ENCODE measurements around the gene CAMKK2. TPM values are rescaled to one million over a fixed set of nuclear protein-coding genes. Genes with fewer than 3 reads are reported as not detected.

The CAMKK2 gene
- 38.0 TPM for polyA plus RNA-seq (2013, experiment 1 of 2)
- 35.8 TPM for polyA plus RNA-seq (2013, experiment 2 of 2)

GRCh38 chr12:121296618-121297434, at the start of gene CAMKK2:
TSS of gene CAMKK2 (minus strand) at chr12:121296709. CDS start at chr12:121274526, 22,183 bp downstream.
- Histone ChIP-seq H3K4me1 (ENCODE audit: control insufficient read depth, low read depth, low read length) (peaks cover 7% of the 10 kb centered on the region), H3K4me3 (ENCODE audit: low read length) (peak within 1 kb of the TSS; percentile 66), H3K4me2 (ENCODE audit: low read length) (peak within 1 kb of the TSS; percentile 98), H2BK5ac (ENCODE audit: low read length) (peak within 1 kb of the TSS; percentile 77), H4K5ac (ENCODE audit: low read length) (no peak within 1 kb of the TSS), H4K8ac (ENCODE audit: low read depth, low read length) (no peak within 1 kb of the TSS), H3K23ac (ENCODE audit: low read length) (peak within 1 kb of the TSS; percentile 29), H3K56ac (ENCODE audit: low read length) (peak within 1 kb of the TSS; percentile 97), H3K36me3 (ENCODE audit: control insufficient read depth, insufficient read depth, low read length) (no peaks in the 10 kb centered on the region), H2AK5ac (ENCODE audit: low read length) (peak within 1 kb of the TSS; percentile 81), H3K4ac (ENCODE audit: low read depth, low read length) (peak within 1 kb of the TSS; percentile 88), H2BK15ac (replicated peaks; ENCODE audit: low read depth) (no peak within 1 kb of the TSS), H3K9ac (ENCODE audit: low read length) (peak within 1 kb of the TSS; percentile 90), H3K79me1 (ENCODE audit: low read length) (peaks cover 7% of the 10 kb centered on the region), H2BK120ac (ENCODE audit: low read depth, low read length) (peak within 1 kb of the TSS; percentile 30), H3K79me2 (ENCODE audit: control insufficient read depth, insufficient read depth, low read length) (peaks cover 41% of the 10 kb centered on the region), H3K18ac (ENCODE audit: low read length) (peak within 1 kb of the TSS; percentile 94), H3K27me3 (ENCODE audit: insufficient read depth, low read length, poor library complexity) (no peaks in the 10 kb centered on the region), H3K27ac (ENCODE audit: low read depth, low read length) (peak within 1 kb of the TSS; percentile 86)
- no CpG with 5 or more reads among the region's 104 CpGs for WGBS (ENCODE audit: extremely low coverage, insufficient coverage, low lambda C conversion rate)
- DNase-seq, result peak; percentile 94

- H3K79me2 ChIP-seq (ENCODE audit: control insufficient read depth, insufficient read depth, low read length), result peaks cover 3% of the 10 kb centered on the region
- no CpG with 5 or more reads among the region's 4 CpGs for WGBS (ENCODE audit: extremely low coverage, insufficient coverage, low lambda C conversion rate)
- peaks cover 3% of the 10 kb centered on the region for H3K79me1 ChIP-seq (ENCODE audit: low read length)
- H4K5ac ChIP-seq (ENCODE audit: low read length), result no peak overlapping the region
- H3K4me1 ChIP-seq (ENCODE audit: control insufficient read depth, low read depth, low read length), result no peaks in the 10 kb centered on the region
- no peak overlapping the region for H3K9ac ChIP-seq (ENCODE audit: low read length)
- no peak overlapping the region for H3K4me2 ChIP-seq (ENCODE audit: low read length)
- H4K8ac ChIP-seq (ENCODE audit: low read depth, low read length), result no peak overlapping the region
- no peaks in the 10 kb centered on the region for H3K27me3 ChIP-seq (ENCODE audit: insufficient read depth, low read length, poor library complexity)
- peaks cover 4% of the 10 kb centered on the region for H3K36me3 ChIP-seq (ENCODE audit: control insufficient read depth, insufficient read depth, low read length)
- H2BK5ac ChIP-seq (ENCODE audit: low read length), result no peak overlapping the region
- H3K4ac ChIP-seq (ENCODE audit: low read depth, low read length), result no peak overlapping the region
- H3K4me3 ChIP-seq (ENCODE audit: low read length), result no peak overlapping the region
- H3K27ac ChIP-seq (ENCODE audit: low read depth, low read length), result no peak overlapping the region
- no peak for DNase-seq
- H3K18ac ChIP-seq (ENCODE audit: low read length), result no peak overlapping the region
- H2BK120ac ChIP-seq (ENCODE audit: low read depth, low read length), result no peak overlapping the region
- H3K23ac ChIP-seq (ENCODE audit: low read length), result no peak overlapping the region
- H3K56ac ChIP-seq (ENCODE audit: low read length), result no peak overlapping the region
- H2BK15ac ChIP-seq (replicated peaks; ENCODE audit: low read depth), result no peak overlapping the region
- no peak overlapping the region for H2AK5ac ChIP-seq (ENCODE audit: low read length)
Measured at GRCh38 chr12:121345151-121345815, 48.8 kb upstream of the CAMKK2 start.

GRCh38 chr12:121344506-121344905, 48.0 kb upstream of the CAMKK2 start:
- Histone ChIP-seq H2AK5ac (ENCODE audit: low read length) (no peak overlapping the region), H2BK5ac (ENCODE audit: low read length) (no peak overlapping the region), H3K23ac (ENCODE audit: low read length) (no peak overlapping the region), H3K4me2 (ENCODE audit: low read length) (no peak overlapping the region), H2BK15ac (replicated peaks; ENCODE audit: low read depth) (no peak overlapping the region), H4K5ac (ENCODE audit: low read length) (no peak overlapping the region), H3K36me3 (ENCODE audit: control insufficient read depth, insufficient read depth, low read length) (peaks cover 4% of the 10 kb centered on the region), H3K4me3 (ENCODE audit: low read length) (no peak overlapping the region), H3K79me1 (ENCODE audit: low read length) (peaks cover 3% of the 10 kb centered on the region), H4K8ac (ENCODE audit: low read depth, low read length) (no peak overlapping the region), H3K4ac (ENCODE audit: low read depth, low read length) (no peak overlapping the region), H3K9ac (ENCODE audit: low read length) (no peak overlapping the region), H3K79me2 (ENCODE audit: control insufficient read depth, insufficient read depth, low read length) (peaks cover 3% of the 10 kb centered on the region), H2BK120ac (ENCODE audit: low read depth, low read length) (no peak overlapping the region), H3K4me1 (ENCODE audit: control insufficient read depth, low read depth, low read length) (no peaks in the 10 kb centered on the region), H3K56ac (ENCODE audit: low read length) (no peak overlapping the region), H3K18ac (ENCODE audit: low read length) (no peak overlapping the region), H3K27me3 (ENCODE audit: insufficient read depth, low read length, poor library complexity) (no peaks in the 10 kb centered on the region), H3K27ac (ENCODE audit: low read depth, low read length) (no peak overlapping the region)
- DNase-seq, result no peak
- no CpG with 5 or more reads among the region's 3 CpGs for WGBS (ENCODE audit: extremely low coverage, insufficient coverage, low lambda C conversion rate)

- Histone ChIP-seq H3K27me3 (ENCODE audit: insufficient read depth, low read length, poor library complexity) (no peaks in the 10 kb centered on the region), H3K4ac (ENCODE audit: low read depth, low read length) (no peak overlapping the region), H3K56ac (ENCODE audit: low read length) (no peak overlapping the region), H2BK15ac (replicated peaks; ENCODE audit: low read depth) (no peak overlapping the region), H3K4me3 (ENCODE audit: low read length) (no peak overlapping the region), H3K79me2 (ENCODE audit: control insufficient read depth, insufficient read depth, low read length) (no peaks in the 10 kb centered on the region), H3K27ac (ENCODE audit: low read depth, low read length) (no peak overlapping the region), H2BK120ac (ENCODE audit: low read depth, low read length) (no peak overlapping the region), H3K9ac (ENCODE audit: low read length) (no peak overlapping the region), H3K36me3 (ENCODE audit: control insufficient read depth, insufficient read depth, low read length) (peaks cover 9% of the 10 kb centered on the region), H3K79me1 (ENCODE audit: low read length) (peaks cover 1% of the 10 kb centered on the region), H4K8ac (ENCODE audit: low read depth, low read length) (no peak overlapping the region), H4K5ac (ENCODE audit: low read length) (no peak overlapping the region), H2AK5ac (ENCODE audit: low read length) (no peak overlapping the region), H3K4me1 (ENCODE audit: control insufficient read depth, low read depth, low read length) (no peaks in the 10 kb centered on the region), H2BK5ac (ENCODE audit: low read length) (no peak overlapping the region), H3K23ac (ENCODE audit: low read length) (no peak overlapping the region), H3K18ac (ENCODE audit: low read length) (no peak overlapping the region), H3K4me2 (ENCODE audit: low read length) (no peak overlapping the region)
- no CpG with 5 or more reads among the region's 4 CpGs for WGBS (ENCODE audit: extremely low coverage, insufficient coverage, low lambda C conversion rate)
- no peak for DNase-seq
Measured at GRCh38 chr12:121337416-121337815, 40.9 kb upstream of the CAMKK2 start.

- WGBS (ENCODE audit: extremely low coverage, insufficient coverage, low lambda C conversion rate), result no CpG with 5 or more reads among the region's 8 CpGs
- Histone ChIP-seq H4K8ac (ENCODE audit: low read depth, low read length) (no peak overlapping the region), H3K4ac (ENCODE audit: low read depth, low read length) (no peak overlapping the region), H3K4me2 (ENCODE audit: low read length) (no peak overlapping the region), H3K79me1 (ENCODE audit: low read length) (no peaks in the 10 kb centered on the region), H2BK120ac (ENCODE audit: low read depth, low read length) (no peak overlapping the region), H3K27me3 (ENCODE audit: insufficient read depth, low read length, poor library complexity) (no peaks in the 10 kb centered on the region), H3K4me3 (ENCODE audit: low read length) (no peak overlapping the region), H2BK15ac (replicated peaks; ENCODE audit: low read depth) (no peak overlapping the region), H3K23ac (ENCODE audit: low read length) (no peak overlapping the region), H3K36me3 (ENCODE audit: control insufficient read depth, insufficient read depth, low read length) (peaks cover 10% of the 10 kb centered on the region), H3K4me1 (ENCODE audit: control insufficient read depth, low read depth, low read length) (no peaks in the 10 kb centered on the region), H3K56ac (ENCODE audit: low read length) (no peak overlapping the region), H3K18ac (ENCODE audit: low read length) (no peak overlapping the region), H3K27ac (ENCODE audit: low read depth, low read length) (no peak overlapping the region), H3K79me2 (ENCODE audit: control insufficient read depth, insufficient read depth, low read length) (no peaks in the 10 kb centered on the region), H3K9ac (ENCODE audit: low read length) (no peak overlapping the region), H2BK5ac (ENCODE audit: low read length) (no peak overlapping the region), H2AK5ac (ENCODE audit: low read length) (no peak overlapping the region), H4K5ac (ENCODE audit: low read length) (no peak overlapping the region)
- DNase-seq, result peak; percentile 70
Measured at GRCh38 chr12:121334513-121335343, 38.2 kb upstream of the CAMKK2 start.
